Esophagus muscularis mucosa (tissue), 4 donors: Measurements from ENCODE around the gene FYCO1.

Experiments used
- CTCF ChIP-seq, 3 experiments: fragments of 200-600 bp in 2 of 3; fragments of 450-650 bp in 1 of 3; sonication (generic) in 2 of 3; IDR thresholded peaks; one replicate each; pipeline ENCODE4 v1.5.1; 2017 to 2019; ENCODE audit warnings: antibody characterized with exemption in 3 of 3, mild to moderate bottlenecking in 2 of 3, moderate library complexity in 1 of 3
- EP300 ChIP-seq: sonication (generic); formaldehyde crosslinking; IDR thresholded peaks from one replicate; pipeline ENCODE4 v1.6.1; 2017; ENCODE audit warnings: antibody characterized with exemption
- POLR2A ChIP-seq: fragments of 450-650 bp; IDR thresholded peaks from one replicate; pipeline ENCODE4 v1.6.1; 2017; ENCODE audit warnings: antibody characterized with exemption, moderate library complexity, mild to moderate bottlenecking, low read depth
- POLR2AphosphoS5 ChIP-seq, 2 donors: sonication (generic); formaldehyde crosslinking; IDR thresholded peaks; one replicate each; pipeline ENCODE4 v1.6.1; 2017; ENCODE audit warnings: antibody characterized with exemption in 2 of 2

DNA sequence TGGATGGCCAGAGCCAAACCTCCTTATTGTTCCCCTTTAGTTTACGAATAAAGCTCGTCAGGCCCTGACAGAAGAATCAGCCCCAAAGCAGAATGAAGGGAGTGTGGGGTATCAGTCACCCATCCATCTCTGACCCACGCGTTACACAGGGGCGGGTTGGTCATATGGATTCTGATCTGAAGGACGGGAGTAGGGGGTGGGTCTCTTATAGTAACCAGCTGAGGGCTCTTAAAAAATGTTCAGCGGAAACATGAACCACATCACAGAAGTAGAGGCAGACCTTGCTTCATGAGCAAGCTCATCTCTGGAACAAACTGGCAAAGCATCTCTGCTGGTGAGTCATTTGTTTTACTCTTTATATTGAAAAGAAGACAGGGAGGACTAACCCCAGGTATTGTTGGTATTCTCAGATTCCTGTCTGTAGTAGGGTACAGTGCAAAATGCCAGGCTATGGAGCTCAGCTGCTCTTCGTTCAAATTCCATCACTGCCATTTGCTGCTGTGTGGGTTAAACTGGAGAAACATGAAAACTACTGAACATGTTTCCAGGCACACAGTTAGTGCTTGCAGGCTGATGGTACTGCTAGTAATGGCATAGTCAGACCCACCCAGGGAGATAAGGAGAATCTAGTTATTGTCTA is 52.3 kb downstream of the FYCO1 start, which contains the start of gene CXCR6:
- TF ChIP-seq POLR2A (no peak), CTCF (IDR thresholded peaks at IDR 0.05) (no peak), EP300 (no peak), POLR2AphosphoS5 (IDR thresholded peaks at IDR 0.05) (no peak)
